Measurements from ENCODE around the gene MED23.

The MED23 gene

GRCh38 chr6:131627724-131628682 lies at the start of gene MED23:
Gene MED23, minus strand, starts transcription at chr6:131628242. Its CDS starts 193 bp downstream, at chr6:131628049.
- H3K36me3 ChIP-seq (replicated peaks; ENCODE audit: insufficient read depth, low read length): no peaks in the 10 kb centered on the region
- no peaks in the 10 kb centered on the region for H3K9me3 ChIP-seq (replicated peaks; ENCODE audit: insufficient read depth, low read length)
- H2AFZ ChIP-seq (ENCODE audit: low read length): peak within 1 kb of the TSS; percentile 71
- H3F3A ChIP-seq (ENCODE audit: insufficient read depth, low read length): peaks cover 3% of the 10 kb centered on the region; the same call in 1 of the 2 replicates
- peak within 1 kb of the TSS; percentile 73 for H3K9ac ChIP-seq (ENCODE audit: low read length)
- no peaks in the 10 kb centered on the region for H4K20me1 ChIP-seq (ENCODE audit: insufficient read depth, low read length)
- TF ChIP-seq CTCF (IDR thresholded peaks at IDR 0.05; ENCODE audit: low read length): peak; percentile 98
- no peak for TF ChIP-seq EZH2phosphoT487 (IDR thresholded peaks at IDR 0.05; ENCODE audit: low read length)
- no peaks in the 10 kb centered on the region for H3K27me3 ChIP-seq (replicated peaks; ENCODE audit: insufficient read depth, low read length)
- DNase-seq: peak; percentile 90
- H3K4me1 ChIP-seq (ENCODE audit: low read length): 0 out of 2 replicates have a peak, but pooled peaks cover 6% of the 10 kb centered on the region
- peak within 1 kb of the TSS; percentile 67 for H3K4me2 ChIP-seq (ENCODE audit: low read depth, low read length)
- H3K27ac ChIP-seq (ENCODE audit: low read length): peak within 1 kb of the TSS; percentile 56; the same call in 1 of the 2 replicates
- peak within 1 kb of the TSS; percentile 83 for H3K4me3 ChIP-seq (ENCODE audit: low read length)
- peaks cover 28% of the 10 kb centered on the region for H3K79me2 ChIP-seq (ENCODE audit: low read length)
- H3K9me2 ChIP-seq (replicated peaks; ENCODE audit: insufficient read depth, low read length): no peaks in the 10 kb centered on the region

- DNase-seq: no peak
- TF ChIP-seq EZH2phosphoT487 (IDR thresholded peaks at IDR 0.05; ENCODE audit: low read length) (no peak), EZH2 (optimal IDR thresholded peaks at IDR 0.05; ENCODE audit: low read depth, low read length) (no peak), CTCF (IDR thresholded peaks at IDR 0.05; ENCODE audit: low read length) (no peak)
- Histone ChIP-seq H3K9me2 (replicated peaks; ENCODE audit: insufficient read depth, low read length) (no peaks in the 10 kb centered on the region), H3K4me1 (ENCODE audit: low read length) (no peaks in the 10 kb centered on the region), H3K27ac (ENCODE audit: low read length) (no peak overlapping the region), H3K9me3 (replicated peaks; ENCODE audit: insufficient read depth, low read length) (no peaks in the 10 kb centered on the region), H3K4me2 (ENCODE audit: low read depth, low read length) (no peak overlapping the region), H3K36me3 (replicated peaks; ENCODE audit: insufficient read depth, low read length) (no peaks in the 10 kb centered on the region), H3F3A (ENCODE audit: insufficient read depth, low read length) (no peaks in the 10 kb centered on the region), H3K9ac (ENCODE audit: low read length) (no peak overlapping the region), H4K20me1 (ENCODE audit: insufficient read depth, low read length) (no peaks in the 10 kb centered on the region), H2AFZ (ENCODE audit: low read length) (no peak overlapping the region), H3K27me3 (replicated peaks; ENCODE audit: insufficient read depth, low read length) (no peaks in the 10 kb centered on the region), H3K79me2 (ENCODE audit: low read length) (no peaks in the 10 kb centered on the region), H3K4me3 (ENCODE audit: low read length) (no peak overlapping the region)
Measured at GRCh38 chr6:131673184-131673583, 45.1 kb upstream of the MED23 start.

- Histone ChIP-seq H3K27ac (ENCODE audit: low read length) (no peak overlapping the region), H3F3A (ENCODE audit: insufficient read depth, low read length) (no peaks in the 10 kb centered on the region), H2AFZ (ENCODE audit: low read length) (no peak overlapping the region), H3K9me2 (replicated peaks; ENCODE audit: insufficient read depth, low read length) (no peaks in the 10 kb centered on the region), H4K20me1 (ENCODE audit: insufficient read depth, low read length) (no peaks in the 10 kb centered on the region), H3K36me3 (replicated peaks; ENCODE audit: insufficient read depth, low read length) (no peaks in the 10 kb centered on the region), H3K4me1 (ENCODE audit: low read length) (no peaks in the 10 kb centered on the region), H3K9ac (ENCODE audit: low read length) (no peak overlapping the region), H3K4me3 (ENCODE audit: low read length) (no peak overlapping the region), H3K9me3 (replicated peaks; ENCODE audit: insufficient read depth, low read length) (no peaks in the 10 kb centered on the region), H3K4me2 (ENCODE audit: low read depth, low read length) (no peak overlapping the region), H3K27me3 (replicated peaks; ENCODE audit: insufficient read depth, low read length) (no peaks in the 10 kb centered on the region), H3K79me2 (ENCODE audit: low read length) (no peaks in the 10 kb centered on the region)
- no peak for DNase-seq
- TF ChIP-seq EZH2phosphoT487 (IDR thresholded peaks at IDR 0.05; ENCODE audit: low read length) (no peak), CTCF (IDR thresholded peaks at IDR 0.05; ENCODE audit: low read length) (no peak), EZH2 (optimal IDR thresholded peaks at IDR 0.05; ENCODE audit: low read depth, low read length) (no peak)
Measured at GRCh38 chr6:131669891-131670290, 41.8 kb upstream of the MED23 start.
